SK-N-MC (cell line): Measurements from ENCODE around the gene CUX1.
"Not testable (repeated sequence)": the region's sequence is repeated elsewhere in the genome, so short reads cannot be mapped to it uniquely, and the experiment has no call there.

Experiments used
- EZH2 ChIP-seq: fragments of 200-600 bp; sonication (generic); IDR thresholded peaks from one replicate; pipeline ENCODE4 v1.6.1; 2017; ENCODE audit warnings: antibody characterized with exemption
- FOXP2 ChIP-seq: optimal IDR thresholded peaks from 2 replicates; pipeline ENCODE3; 2011; ENCODE audit warnings: mild to moderate bottlenecking, moderate library complexity; ENCODE audit not compliant: insufficient read depth; ENCODE audit errors: extremely low read length, control extremely low read depth
- POLR2AphosphoS5 ChIP-seq: IDR thresholded peaks from 2 replicates; pipeline ENCODE4 v1.6.1; 2012; ENCODE audit warnings: mild to moderate bottlenecking, low read depth, low read length, borderline replicate concordance

GRCh38 chr7:101988060-101988459 lies 170.6 kb downstream of the CUX1 start:
- TF ChIP-seq POLR2AphosphoS5, EZH2, FOXP2: not testable (repeated sequence)
